Gastroesophageal sphincter (tissue), 3 donors: ENCODE data around the gene ATG2B.

Experiments
- CTCF ChIP-seq, 4 experiments: fragments of 200-600 bp in 2 of 4; fragments of 450-650 bp in 2 of 4; sonication (generic) in 1 of 4; IDR thresholded peaks; one replicate each; pipeline ENCODE4 v1.5.1; 2017 to 2019; ENCODE audit warnings: antibody characterized with exemption in 4 of 4, mild to moderate bottlenecking in 2 of 4, moderate library complexity in 2 of 4
- POLR2A ChIP-seq, 2 donors: fragments of 450-650 bp; IDR thresholded peaks; one replicate each; pipeline ENCODE4 v1.6.1; 2017; ENCODE audit warnings: antibody characterized with exemption in 2 of 2, mild to moderate bottlenecking in 2 of 2, moderate library complexity in 1 of 2
- POLR2AphosphoS5 ChIP-seq: sonication (generic); formaldehyde crosslinking; IDR thresholded peaks from one replicate; pipeline ENCODE4 v1.6.1; 2017; ENCODE audit warnings: antibody characterized with exemption

DNA sequence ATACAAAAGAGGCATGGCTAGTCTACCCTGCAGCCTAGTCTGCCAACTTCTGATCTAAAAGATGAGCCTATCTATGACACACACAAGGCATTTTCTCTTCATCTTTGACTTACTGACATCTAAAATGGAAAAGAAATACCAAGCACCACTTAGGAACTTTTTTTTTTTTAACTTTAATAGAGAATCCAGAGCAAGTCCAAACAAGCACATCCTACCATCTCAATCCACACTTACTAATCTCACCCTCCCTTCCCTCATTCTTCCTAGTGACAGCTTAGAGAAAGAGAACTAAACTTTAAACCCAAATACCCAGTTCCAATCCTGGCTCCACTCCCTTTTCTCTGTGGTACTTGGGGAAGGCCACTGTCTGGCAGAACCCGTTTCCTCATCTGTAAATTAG, 75.3 kb downstream of the ATG2B start:
- TF ChIP-seq CTCF (IDR thresholded peaks at IDR 0.05), result no peak
- no peak for TF ChIP-seq POLR2A (IDR thresholded peaks at IDR 0.05)
- no peak for TF ChIP-seq POLR2AphosphoS5
